ENCODE measurements around the gene CRISPLD2. TPM values are rescaled to one million over a fixed set of nuclear protein-coding genes. Genes with fewer than 3 reads are reported as not detected.

Gene CRISPLD2
- total and polyA plus RNA-seq, 2 donors from 2014 or later: 4.8 to 108 TPM

DNA sequence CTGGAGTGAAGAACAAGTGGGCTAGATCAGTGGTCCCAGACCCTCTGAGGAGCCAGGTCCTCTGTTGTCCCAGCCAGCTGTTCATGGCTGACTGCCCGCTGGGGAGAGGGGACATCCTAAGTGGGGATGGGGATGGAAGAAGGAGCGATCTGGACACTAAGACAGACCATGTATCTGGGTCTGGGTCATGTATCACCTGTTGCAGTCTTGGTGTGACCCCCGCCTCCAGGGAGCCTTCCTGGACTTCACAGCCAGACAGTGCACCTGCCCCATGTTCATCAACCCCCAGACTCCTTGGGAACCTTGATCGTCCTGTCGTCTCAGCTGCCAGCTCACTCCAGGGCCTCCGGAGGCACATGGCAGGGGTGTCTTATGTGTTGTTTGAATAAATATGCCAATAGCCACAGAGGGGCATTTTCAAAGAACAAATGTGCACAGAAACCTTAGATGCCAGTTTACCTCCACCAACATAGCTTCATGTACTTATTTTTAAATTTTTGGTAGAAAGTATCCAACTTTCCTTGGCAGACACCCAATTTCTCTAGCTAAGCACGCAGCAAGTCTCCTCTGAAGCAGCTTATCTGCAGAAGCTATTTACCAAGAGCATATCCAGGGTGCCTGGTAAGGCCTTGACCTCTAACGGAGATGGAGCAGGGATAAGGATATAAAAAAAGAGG is 43.2 kb downstream of the CRISPLD2 start:
- Histone ChIP-seq H3K4me1 (ENCODE audit: control insufficient read depth in 2 of 3, insufficient read depth in 2 of 3, low read depth in 1 of 3, low read length in 3 of 3) (no peaks in the 10 kb centered on the region), H3K9me3 (ENCODE audit: control insufficient read depth in 2 of 3, insufficient read depth in 1 of 3, low read length in 3 of 3) (peaks cover 0 to 19% (median 2%) of the 10 kb centered on the region in 3 donors), H3K27ac (ENCODE audit: low read depth in 2 of 2, low read length in 2 of 2) (no peak overlapping the region), H3K9ac (ENCODE audit: low read length in 3 of 3) (no peak overlapping the region), H3K27me3 (ENCODE audit: control insufficient read depth, insufficient read depth, low read length) (no peaks in the 10 kb centered on the region), H3K4me3 (ENCODE audit: low read length in 3 of 3) (no peak overlapping the region), H3K36me3 (ENCODE audit: control insufficient read depth in 2 of 3, insufficient read depth in 3 of 3, low read length in 3 of 3) (peaks cover 0 to 4% (median 0%) of the 10 kb centered on the region in 3 donors)
- intact Hi-C loops (cut with DNase I): no loop called here
- FAIRE-seq (no peak), DNase-seq (no peak)
- TF ChIP-seq, protein P1, sequence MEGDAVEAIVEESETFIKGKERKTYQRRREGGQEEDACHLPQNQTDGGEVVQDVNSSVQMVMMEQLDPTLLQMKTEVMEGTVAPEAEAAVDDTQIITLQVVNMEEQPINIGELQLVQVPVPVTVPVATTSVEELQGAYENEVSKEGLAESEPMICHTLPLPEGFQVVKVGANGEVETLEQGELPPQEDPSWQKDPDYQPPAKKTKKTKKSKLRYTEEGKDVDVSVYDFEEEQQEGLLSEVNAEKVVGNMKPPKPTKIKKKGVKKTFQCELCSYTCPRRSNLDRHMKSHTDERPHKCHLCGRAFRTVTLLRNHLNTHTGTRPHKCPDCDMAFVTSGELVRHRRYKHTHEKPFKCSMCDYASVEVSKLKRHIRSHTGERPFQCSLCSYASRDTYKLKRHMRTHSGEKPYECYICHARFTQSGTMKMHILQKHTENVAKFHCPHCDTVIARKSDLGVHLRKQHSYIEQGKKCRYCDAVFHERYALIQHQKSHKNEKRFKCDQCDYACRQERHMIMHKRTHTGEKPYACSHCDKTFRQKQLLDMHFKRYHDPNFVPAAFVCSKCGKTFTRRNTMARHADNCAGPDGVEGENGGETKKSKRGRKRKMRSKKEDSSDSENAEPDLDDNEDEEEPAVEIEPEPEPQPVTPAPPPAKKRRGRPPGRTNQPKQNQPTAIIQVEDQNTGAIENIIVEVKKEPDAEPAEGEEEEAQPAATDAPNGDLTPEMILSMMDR (IDR thresholded peaks at IDR 0.05; ENCODE audit: borderline replicate concordance, extremely low read depth, insufficient read depth): no peak

DNA sequence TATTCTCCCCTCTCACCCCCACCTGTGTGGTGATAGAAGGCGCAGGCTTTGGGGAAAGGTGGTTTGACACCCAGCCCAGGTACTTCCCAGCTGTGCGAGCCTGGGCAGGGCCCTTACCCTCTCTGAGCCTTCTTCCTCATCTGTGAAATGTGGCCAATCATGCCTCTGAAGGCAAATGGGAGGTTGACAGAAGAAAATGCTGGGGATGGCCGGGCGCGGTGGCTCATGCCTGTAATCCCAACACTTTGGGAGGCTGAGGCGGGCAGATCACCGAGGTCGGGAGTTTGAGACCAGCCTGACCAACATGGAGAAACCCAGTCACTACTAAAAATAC is 43.7 kb downstream of the CRISPLD2 start:
- Histone ChIP-seq H3K9me3 (ENCODE audit: control insufficient read depth in 2 of 3, insufficient read depth in 1 of 3, low read length in 3 of 3) (peaks cover 0 to 19% (median 2%) of the 10 kb centered on the region in 3 donors), H3K4me3 (ENCODE audit: low read length in 3 of 3) (no peak overlapping the region), H3K27me3 (ENCODE audit: control insufficient read depth, insufficient read depth, low read length) (no peaks in the 10 kb centered on the region), H3K9ac (ENCODE audit: low read length in 3 of 3) (no peak overlapping the region), H3K27ac (ENCODE audit: low read depth in 2 of 2, low read length in 2 of 2) (no peak overlapping the region), H3K4me1 (ENCODE audit: control insufficient read depth in 2 of 3, insufficient read depth in 2 of 3, low read depth in 1 of 3, low read length in 3 of 3) (no peaks in the 10 kb centered on the region), H3K36me3 (ENCODE audit: control insufficient read depth in 2 of 3, insufficient read depth in 3 of 3, low read length in 3 of 3) (peaks cover 0 to 3% (median 0%) of the 10 kb centered on the region in 3 donors)
- FAIRE-seq (no peak), DNase-seq (no peak)
- intact Hi-C loops (cut with DNase I): no loop called here
- TF ChIP-seq, protein P1 (IDR thresholded peaks at IDR 0.05; ENCODE audit: borderline replicate concordance, extremely low read depth, insufficient read depth): no peak

DNA sequence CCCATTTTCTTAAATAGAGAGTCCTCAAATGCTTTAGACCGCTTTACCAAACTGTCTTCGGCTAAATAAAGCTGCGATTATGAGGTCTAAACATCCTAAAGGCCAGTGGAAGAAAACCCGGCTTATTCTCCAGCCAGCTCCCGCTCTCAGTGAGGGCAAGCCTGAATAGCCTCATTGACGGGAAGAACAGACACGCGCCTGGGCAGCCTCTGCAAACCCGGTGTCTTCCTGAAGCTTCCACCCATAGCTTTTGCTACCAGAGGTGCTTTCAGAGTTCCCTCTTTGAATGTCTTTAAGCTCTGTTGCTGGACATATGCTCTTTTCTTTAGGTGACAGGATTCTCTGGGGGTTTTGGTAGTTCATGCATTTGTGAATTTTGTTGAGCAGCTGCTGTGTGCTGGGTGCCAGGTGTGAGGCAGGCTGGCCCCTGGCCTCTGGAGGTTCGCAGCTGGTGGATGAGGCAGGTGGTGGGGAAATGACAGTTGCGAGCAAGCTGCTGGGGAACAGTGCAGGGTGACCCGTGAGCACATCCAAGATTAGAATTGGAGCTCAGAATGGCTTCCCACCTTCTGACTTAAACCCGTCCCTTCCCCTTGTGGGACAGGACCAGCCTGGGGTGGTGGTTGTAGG is 44.7 kb downstream of the CRISPLD2 start:
- no peaks in the 10 kb centered on the region for H3K4me1 ChIP-seq (ENCODE audit: control insufficient read depth in 2 of 3, insufficient read depth in 2 of 3, low read depth in 1 of 3, low read length in 3 of 3)
- TF ChIP-seq, protein P1 (IDR thresholded peaks at IDR 0.05; ENCODE audit: borderline replicate concordance, extremely low read depth, insufficient read depth): no peak
- H3K4me3 ChIP-seq (ENCODE audit: low read length in 3 of 3): no peak overlapping the region
- H3K9ac ChIP-seq (ENCODE audit: low read length in 3 of 3): no peak overlapping the region
- no peak overlapping the region for H3K27ac ChIP-seq (ENCODE audit: low read depth in 2 of 2, low read length in 2 of 2)
- no peaks in the 10 kb centered on the region for H3K36me3 ChIP-seq (ENCODE audit: control insufficient read depth in 2 of 3, insufficient read depth in 3 of 3, low read length in 3 of 3)
- no peak for DNase-seq
- no peaks in the 10 kb centered on the region for H3K27me3 ChIP-seq (ENCODE audit: control insufficient read depth, insufficient read depth, low read length)
- peaks cover 0 to 14% (median 2%) of the 10 kb centered on the region in 3 donors for H3K9me3 ChIP-seq (ENCODE audit: control insufficient read depth in 2 of 3, insufficient read depth in 1 of 3, low read length in 3 of 3)
- intact Hi-C loops (cut with DNase I): no loop called here
- no peak for FAIRE-seq

Measured in kidney (tissue), 14 donors.